ENCODE data around the gene ERCC8.

GRCh38 chr5:60827201-60827600 is 117.7 kb downstream of the ERCC8 start:
- no peak for TF ChIP-seq CTCF (IDR thresholded peaks at IDR 0.05; ENCODE audit: low read depth, low read length, missing input control)
- no peak for TF ChIP-seq MAX (IDR thresholded peaks at IDR 0.05)
- TF ChIP-seq SP1 (IDR thresholded peaks at IDR 0.05), result no peak
- TF ChIP-seq RAD21 (IDR thresholded peaks at IDR 0.05), result no peak
- TF ChIP-seq, protein P1, sequence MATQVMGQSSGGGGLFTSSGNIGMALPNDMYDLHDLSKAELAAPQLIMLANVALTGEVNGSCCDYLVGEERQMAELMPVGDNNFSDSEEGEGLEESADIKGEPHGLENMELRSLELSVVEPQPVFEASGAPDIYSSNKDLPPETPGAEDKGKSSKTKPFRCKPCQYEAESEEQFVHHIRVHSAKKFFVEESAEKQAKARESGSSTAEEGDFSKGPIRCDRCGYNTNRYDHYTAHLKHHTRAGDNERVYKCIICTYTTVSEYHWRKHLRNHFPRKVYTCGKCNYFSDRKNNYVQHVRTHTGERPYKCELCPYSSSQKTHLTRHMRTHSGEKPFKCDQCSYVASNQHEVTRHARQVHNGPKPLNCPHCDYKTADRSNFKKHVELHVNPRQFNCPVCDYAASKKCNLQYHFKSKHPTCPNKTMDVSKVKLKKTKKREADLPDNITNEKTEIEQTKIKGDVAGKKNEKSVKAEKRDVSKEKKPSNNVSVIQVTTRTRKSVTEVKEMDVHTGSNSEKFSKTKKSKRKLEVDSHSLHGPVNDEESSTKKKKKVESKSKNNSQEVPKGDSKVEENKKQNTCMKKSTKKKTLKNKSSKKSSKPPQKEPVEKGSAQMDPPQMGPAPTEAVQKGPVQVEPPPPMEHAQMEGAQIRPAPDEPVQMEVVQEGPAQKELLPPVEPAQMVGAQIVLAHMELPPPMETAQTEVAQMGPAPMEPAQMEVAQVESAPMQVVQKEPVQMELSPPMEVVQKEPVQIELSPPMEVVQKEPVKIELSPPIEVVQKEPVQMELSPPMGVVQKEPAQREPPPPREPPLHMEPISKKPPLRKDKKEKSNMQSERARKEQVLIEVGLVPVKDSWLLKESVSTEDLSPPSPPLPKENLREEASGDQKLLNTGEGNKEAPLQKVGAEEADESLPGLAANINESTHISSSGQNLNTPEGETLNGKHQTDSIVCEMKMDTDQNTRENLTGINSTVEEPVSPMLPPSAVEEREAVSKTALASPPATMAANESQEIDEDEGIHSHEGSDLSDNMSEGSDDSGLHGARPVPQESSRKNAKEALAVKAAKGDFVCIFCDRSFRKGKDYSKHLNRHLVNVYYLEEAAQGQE (IDR thresholded peaks at IDR 0.05), result no peak
- TF ChIP-seq HNF4A (conservative IDR thresholded peaks at IDR 0.05), result no peak
- TF ChIP-seq ZBTB33 (IDR thresholded peaks at IDR 0.05), result no peak
- no peak for TF ChIP-seq EGR1 (IDR thresholded peaks at IDR 0.05; ENCODE audit: low read depth in 2 of 2)
- TF ChIP-seq JUND (IDR thresholded peaks at IDR 0.05), result no peak
- TF ChIP-seq, protein P2, sequence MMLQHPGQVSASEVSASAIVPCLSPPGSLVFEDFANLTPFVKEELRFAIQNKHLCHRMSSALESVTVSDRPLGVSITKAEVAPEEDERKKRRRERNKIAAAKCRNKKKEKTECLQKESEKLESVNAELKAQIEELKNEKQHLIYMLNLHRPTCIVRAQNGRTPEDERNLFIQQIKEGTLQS (IDR thresholded peaks at IDR 0.05), result no peak
- no peak for TF ChIP-seq YY1 (IDR thresholded peaks at IDR 0.05)

Data from liver (tissue), 3 donors.